ENCODE measurements around the gene ZNF638.
"Not testable (repeated sequence)": the region's sequence is repeated elsewhere in the genome, so short reads cannot be mapped to it uniquely, and the experiment has no call there.

Gene ZNF638

DNA sequence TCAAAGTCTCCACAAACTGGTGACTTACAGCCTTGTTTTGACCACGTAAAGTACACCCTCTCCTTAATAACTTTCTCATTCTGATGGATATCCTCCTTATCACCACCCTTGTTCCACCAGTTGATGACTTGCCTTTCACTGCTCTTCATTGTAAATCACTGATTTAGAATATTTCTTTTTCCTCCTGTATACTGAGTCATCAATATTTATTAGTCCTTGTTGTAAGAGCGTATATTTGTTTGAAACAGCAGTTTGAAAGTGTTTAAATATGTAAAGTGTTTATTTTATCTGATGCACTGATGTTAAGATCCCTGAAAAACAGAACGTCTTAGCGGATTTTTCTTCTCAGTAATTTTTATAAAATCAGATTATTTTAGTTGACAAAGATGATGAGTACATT, 87.6 kb downstream of the ZNF638 start:
- no peaks in the 10 kb centered on the region for H3K27me3 ChIP-seq (ENCODE audit: control insufficient read depth in 5 of 5, insufficient read depth in 4 of 5, low read length in 5 of 5)
- no peak overlapping the region for H3K4me3 ChIP-seq (ENCODE audit: low read depth in 1 of 5, low read length in 5 of 5)
- no peak overlapping the region for H3K27ac ChIP-seq (ENCODE audit: low read depth, low read length)
- no peak overlapping the region for H3K9ac ChIP-seq (ENCODE audit: low read length in 5 of 5)
- H3K9me3 ChIP-seq (ENCODE audit: control insufficient read depth in 5 of 5, low read length in 5 of 5), result no peaks in the 10 kb centered on the region
- peaks cover 10 to 40% (median 17%) of the 10 kb centered on the region in 5 donors for H3K36me3 ChIP-seq (ENCODE audit: control insufficient read depth in 5 of 5, insufficient read depth in 5 of 5, low read length in 5 of 5)
- peaks cover 0 to 12% (median 0%) of the 10 kb centered on the region in 5 donors for H3K4me1 ChIP-seq (ENCODE audit: control insufficient read depth in 5 of 5, insufficient read depth in 5 of 5, low read length in 5 of 5)

DNA sequence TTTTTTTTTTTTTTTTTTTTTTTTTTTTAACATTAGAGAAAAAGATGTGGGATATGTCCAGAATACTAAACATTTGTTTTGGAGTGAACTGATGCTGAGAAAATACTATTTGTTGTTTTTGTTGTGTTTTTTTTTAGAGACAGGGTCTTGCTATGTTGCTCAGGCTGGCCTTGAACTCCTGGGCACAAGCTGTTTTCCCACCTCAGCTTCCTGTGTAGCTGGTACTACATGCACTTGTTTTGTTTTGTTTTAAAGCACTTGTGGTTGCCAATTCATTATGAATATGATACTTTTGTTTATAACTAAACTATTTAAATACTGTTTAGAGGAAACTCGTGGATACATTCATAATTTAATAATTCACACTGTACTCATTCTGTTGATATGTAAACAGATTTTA, 88.4 kb downstream of the ZNF638 start:
- H3K27ac ChIP-seq (ENCODE audit: low read depth, low read length), result no peak overlapping the region
- no peak overlapping the region for H3K4me3 ChIP-seq (ENCODE audit: low read depth in 1 of 5, low read length in 5 of 5)
- no peaks in the 10 kb centered on the region for H3K27me3 ChIP-seq (ENCODE audit: control insufficient read depth in 5 of 5, insufficient read depth in 4 of 5, low read length in 5 of 5)
- no peak overlapping the region for H3K9ac ChIP-seq (ENCODE audit: low read length in 5 of 5)
- H3K36me3 ChIP-seq (ENCODE audit: control insufficient read depth in 5 of 5, insufficient read depth in 5 of 5, low read length in 5 of 5), result peaks cover 10 to 46% (median 23%) of the 10 kb centered on the region in 5 donors
- H3K4me1 ChIP-seq (ENCODE audit: control insufficient read depth in 5 of 5, insufficient read depth in 5 of 5, low read length in 5 of 5), result peaks cover 0 to 12% (median 0%) of the 10 kb centered on the region in 5 donors
- H3K9me3 ChIP-seq (ENCODE audit: control insufficient read depth in 5 of 5, low read length in 5 of 5), result no peaks in the 10 kb centered on the region

DNA sequence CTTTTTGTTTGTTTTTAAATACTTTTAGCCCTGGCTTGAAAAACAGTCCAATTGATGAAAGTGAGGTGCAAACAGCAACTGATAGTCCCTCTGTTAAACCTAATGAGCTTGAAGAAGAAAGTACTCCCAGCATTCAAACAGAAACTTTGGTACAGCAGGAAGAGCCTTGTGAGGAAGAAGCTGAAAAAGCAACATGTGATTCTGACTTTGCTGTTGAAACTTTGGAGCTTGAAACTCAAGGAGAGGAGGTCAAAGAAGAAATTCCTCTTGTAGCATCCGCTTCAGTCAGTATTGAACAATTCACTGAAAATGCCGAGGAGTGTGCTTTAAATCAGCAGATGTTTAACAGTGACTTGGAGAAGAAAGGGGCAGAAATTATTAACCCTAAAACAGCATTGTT, 91.2 kb downstream of the ZNF638 start:
- H3K27me3 ChIP-seq (ENCODE audit: control insufficient read depth in 5 of 5, insufficient read depth in 4 of 5, low read length in 5 of 5), result no peaks in the 10 kb centered on the region
- peaks cover 20 to 62% (median 40%) of the 10 kb centered on the region in 5 donors for H3K36me3 ChIP-seq (ENCODE audit: control insufficient read depth in 5 of 5, insufficient read depth in 5 of 5, low read length in 5 of 5)
- H3K4me3 ChIP-seq (ENCODE audit: low read depth in 1 of 5, low read length in 5 of 5), result no peak overlapping the region
- no peak overlapping the region for H3K9ac ChIP-seq (ENCODE audit: low read length in 5 of 5)
- H3K27ac ChIP-seq (ENCODE audit: low read depth, low read length), result no peak overlapping the region
- H3K9me3 ChIP-seq (ENCODE audit: control insufficient read depth in 5 of 5, low read length in 5 of 5), result no peaks in the 10 kb centered on the region
- peaks cover 0 to 11% (median 0%) of the 10 kb centered on the region in 5 donors for H3K4me1 ChIP-seq (ENCODE audit: control insufficient read depth in 5 of 5, insufficient read depth in 5 of 5, low read length in 5 of 5)

DNA sequence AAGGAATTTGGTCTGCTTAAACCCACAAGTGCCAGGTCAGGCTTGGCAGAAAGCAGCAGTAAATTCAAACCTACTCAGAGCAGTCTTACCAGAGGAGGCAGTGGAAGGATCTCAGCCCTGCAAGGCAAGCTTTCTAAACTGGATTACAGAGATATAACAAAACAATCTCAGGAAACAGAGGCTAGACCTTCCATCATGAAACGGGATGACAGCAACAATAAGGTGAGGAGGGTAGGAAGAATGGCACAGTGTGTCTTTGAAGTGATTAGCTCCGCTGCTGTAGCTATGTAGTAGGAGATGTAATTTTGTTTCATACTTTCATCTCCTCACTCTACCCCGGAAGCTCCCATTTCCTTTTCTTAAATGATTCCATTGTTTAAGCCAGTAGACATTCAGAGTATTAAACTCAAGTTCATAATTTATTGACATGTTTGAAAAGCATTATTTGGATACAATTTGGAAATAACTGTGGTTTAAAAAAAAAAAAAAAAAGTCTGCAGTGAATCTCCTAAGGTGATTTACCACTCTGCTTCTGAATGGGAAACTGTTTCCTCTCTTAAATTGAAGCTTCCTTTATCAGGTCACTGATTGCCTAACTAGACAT, 92.3 kb downstream of the ZNF638 start:
- H3K9me3 ChIP-seq (ENCODE audit: control insufficient read depth in 5 of 5, low read length in 5 of 5), result no peaks in the 10 kb centered on the region

DNA sequence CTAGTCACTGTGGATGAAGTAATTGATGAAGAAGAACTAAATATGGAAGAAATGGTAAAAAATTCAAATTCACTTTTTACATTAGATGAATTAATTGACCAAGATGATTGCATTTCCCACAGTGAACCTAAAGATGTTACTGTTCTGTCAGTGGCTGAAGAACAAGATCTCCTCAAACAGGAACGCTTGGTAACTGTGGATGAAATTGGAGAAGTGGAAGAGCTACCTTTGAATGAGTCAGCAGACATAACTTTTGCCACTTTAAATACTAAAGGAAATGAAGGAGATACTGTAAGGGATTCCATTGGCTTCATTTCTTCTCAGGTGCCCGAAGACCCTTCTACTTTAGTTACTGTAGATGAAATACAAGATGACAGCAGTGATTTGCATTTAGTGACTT, 95.1 kb downstream of the ZNF638 start:
- Histone ChIP-seq H3K9ac (ENCODE audit: low read length in 5 of 5) (no peak overlapping the region), H3K36me3 (ENCODE audit: control insufficient read depth in 5 of 5, insufficient read depth in 5 of 5, low read length in 5 of 5) (peaks cover 48 to 65% (median 57%) of the 10 kb centered on the region in 5 donors), H3K4me3 (ENCODE audit: low read depth in 1 of 5, low read length in 5 of 5) (no peak overlapping the region), H3K9me3 (ENCODE audit: control insufficient read depth in 5 of 5, low read length in 5 of 5) (no peaks in the 10 kb centered on the region), H3K27me3 (ENCODE audit: control insufficient read depth in 5 of 5, insufficient read depth in 4 of 5, low read length in 5 of 5) (no peaks in the 10 kb centered on the region), H3K27ac (ENCODE audit: low read depth, low read length) (no peak overlapping the region), H3K4me1 (ENCODE audit: control insufficient read depth in 5 of 5, insufficient read depth in 5 of 5, low read length in 5 of 5) (peaks cover 0 to 10% (median 0%) of the 10 kb centered on the region in 5 donors)

More for the DNA sequence above, 92.3 kb downstream of the ZNF638 start:
- H3K27ac ChIP-seq (ENCODE audit: low read depth, low read length), result no peak overlapping the region
- H3K36me3 ChIP-seq (ENCODE audit: control insufficient read depth in 5 of 5, insufficient read depth in 5 of 5, low read length in 5 of 5), result peaks cover 28 to 66% (median 45%) of the 10 kb centered on the region in 5 donors
- no peak overlapping the region for H3K4me3 ChIP-seq (ENCODE audit: low read depth in 1 of 5, low read length in 5 of 5)
- H3K9ac ChIP-seq (ENCODE audit: low read length in 5 of 5), result peak overlapping the region in 1 of 5 donors; percentile 42
- no peaks in the 10 kb centered on the region for H3K27me3 ChIP-seq (ENCODE audit: control insufficient read depth in 5 of 5, insufficient read depth in 4 of 5, low read length in 5 of 5)
- H3K4me1 ChIP-seq (ENCODE audit: control insufficient read depth in 5 of 5, insufficient read depth in 5 of 5, low read length in 5 of 5), result peaks cover 0 to 10% (median 0%) of the 10 kb centered on the region in 5 donors

DNA sequence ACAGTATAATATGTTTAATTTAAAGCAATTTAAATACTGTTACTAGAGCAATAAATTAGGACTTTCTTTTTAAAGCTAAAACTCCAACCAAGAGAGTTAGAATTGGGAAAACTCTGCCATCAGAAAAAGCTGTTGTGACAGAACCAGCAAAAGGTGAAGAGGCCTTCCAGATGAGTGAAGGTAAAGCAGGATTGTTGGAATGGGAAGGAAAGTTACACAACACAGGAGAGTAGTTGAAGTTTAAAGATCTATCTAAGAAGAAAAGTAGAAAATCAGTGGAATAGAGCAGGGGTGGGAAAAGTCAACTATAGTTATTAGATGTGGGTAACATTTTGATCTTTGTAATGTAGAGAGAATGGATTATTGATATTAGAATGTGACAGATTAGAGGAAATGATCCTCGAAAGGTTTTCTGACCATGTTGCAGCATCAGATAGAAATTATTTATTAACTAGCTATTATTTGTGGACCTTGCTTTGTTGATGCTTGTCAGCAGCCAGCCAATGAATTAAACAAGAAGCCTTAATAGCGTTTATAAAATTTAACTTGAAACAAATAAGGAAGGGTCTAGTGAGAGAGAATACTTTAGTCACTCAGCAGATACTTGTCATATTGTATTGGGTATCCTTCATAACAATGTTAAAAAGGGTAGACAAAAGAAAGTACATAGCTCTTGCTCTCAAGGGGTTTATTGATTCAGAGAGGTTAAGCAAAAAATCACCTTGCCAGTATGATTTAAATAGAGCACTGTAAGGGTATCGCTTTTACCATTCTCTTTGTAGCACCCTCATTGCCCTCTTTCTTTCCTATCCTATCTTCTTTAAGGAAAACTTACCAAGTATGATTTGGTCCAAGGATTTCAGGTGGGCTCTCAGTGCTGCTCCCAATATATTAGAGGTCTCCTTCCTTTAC, 97.1 kb downstream of the ZNF638 start:
- H3K27ac ChIP-seq (ENCODE audit: low read depth, low read length), result no peak overlapping the region
- H3K4me1 ChIP-seq (ENCODE audit: control insufficient read depth in 5 of 5, insufficient read depth in 5 of 5, low read length in 5 of 5), result peaks cover 0 to 2% (median 0%) of the 10 kb centered on the region in 5 donors
- no peak overlapping the region for H3K4me3 ChIP-seq (ENCODE audit: low read depth in 1 of 5, low read length in 5 of 5)
- H3K9me3 ChIP-seq (ENCODE audit: control insufficient read depth in 5 of 5, low read length in 5 of 5), result no peaks in the 10 kb centered on the region
- H3K9ac ChIP-seq (ENCODE audit: low read length in 5 of 5), result no peak overlapping the region
- peaks cover 59 to 68% (median 65%) of the 10 kb centered on the region in 5 donors for H3K36me3 ChIP-seq (ENCODE audit: control insufficient read depth in 5 of 5, insufficient read depth in 5 of 5, low read length in 5 of 5)
- no peaks in the 10 kb centered on the region for H3K27me3 ChIP-seq (ENCODE audit: control insufficient read depth in 5 of 5, insufficient read depth in 4 of 5, low read length in 5 of 5)

DNA sequence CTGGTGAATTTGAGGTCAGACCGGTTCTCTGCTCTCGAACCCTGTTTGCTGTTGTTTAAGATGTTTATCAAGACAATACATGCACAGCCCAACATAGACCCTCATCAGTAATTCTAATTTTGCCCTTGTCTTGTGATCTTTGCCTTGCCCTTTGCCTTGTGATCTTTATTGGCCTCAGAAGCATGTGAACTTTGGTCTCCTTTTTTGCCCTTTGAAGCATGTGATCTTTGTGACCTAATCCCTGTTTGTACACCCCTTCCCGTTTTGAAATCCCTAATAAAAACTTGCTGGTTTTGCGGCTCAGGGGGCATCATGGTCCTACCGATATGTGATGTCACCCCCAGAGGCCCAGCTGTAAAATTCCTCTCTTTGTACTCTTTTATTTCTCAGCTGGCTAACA, 113.6 kb downstream of the ZNF638 start:
- not testable (repeated sequence) for H3K4me1 ChIP-seq (ENCODE audit: control insufficient read depth in 5 of 5, insufficient read depth in 5 of 5, low read length in 5 of 5); H3K27me3 ChIP-seq (ENCODE audit: control insufficient read depth in 5 of 5, insufficient read depth in 4 of 5, low read length in 5 of 5); H3K4me3 ChIP-seq (ENCODE audit: low read depth in 1 of 5, low read length in 5 of 5); H3K9me3 ChIP-seq (ENCODE audit: control insufficient read depth in 5 of 5, low read length in 5 of 5); H3K9ac ChIP-seq (ENCODE audit: low read length in 5 of 5); H3K27ac ChIP-seq (ENCODE audit: low read depth, low read length)
- peaks cover 0 to 21% (median 10%) of the 10 kb centered on the region in 5 donors for H3K36me3 ChIP-seq (ENCODE audit: control insufficient read depth in 5 of 5, insufficient read depth in 5 of 5, low read length in 5 of 5)

DNA sequence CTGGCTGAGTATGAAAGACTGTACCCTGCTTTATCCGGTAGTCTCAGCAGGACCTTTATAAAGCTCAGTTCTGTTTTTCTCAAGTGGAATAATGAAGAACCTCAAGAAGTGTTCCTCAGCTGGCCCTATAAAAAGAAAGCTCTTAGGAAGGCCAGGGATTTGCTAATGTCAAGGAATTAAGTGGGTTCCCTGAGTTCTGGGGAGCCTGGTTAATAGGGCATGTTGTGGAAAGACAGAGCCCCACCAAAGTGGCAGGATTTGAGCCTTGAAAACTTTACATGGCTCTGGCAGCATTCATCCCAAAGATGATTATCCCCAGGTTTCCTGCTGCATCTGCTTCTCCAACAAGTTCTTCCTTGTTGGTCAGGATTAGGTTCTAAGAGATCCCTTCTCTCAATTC, 114.9 kb downstream of the ZNF638 start:
- no peaks in the 10 kb centered on the region for H3K27me3 ChIP-seq (ENCODE audit: control insufficient read depth in 5 of 5, insufficient read depth in 4 of 5, low read length in 5 of 5)
- H3K9me3 ChIP-seq (ENCODE audit: control insufficient read depth in 5 of 5, low read length in 5 of 5), result no peaks in the 10 kb centered on the region
- peaks cover 0 to 15% (median 7%) of the 10 kb centered on the region in 5 donors for H3K36me3 ChIP-seq (ENCODE audit: control insufficient read depth in 5 of 5, insufficient read depth in 5 of 5, low read length in 5 of 5)
- no peak overlapping the region for H3K27ac ChIP-seq (ENCODE audit: low read depth, low read length)
- no peak overlapping the region for H3K4me3 ChIP-seq (ENCODE audit: low read depth in 1 of 5, low read length in 5 of 5)
- peaks cover 0 to 1% (median 0%) of the 10 kb centered on the region in 5 donors for H3K4me1 ChIP-seq (ENCODE audit: control insufficient read depth in 5 of 5, insufficient read depth in 5 of 5, low read length in 5 of 5)
- no peak overlapping the region for H3K9ac ChIP-seq (ENCODE audit: low read length in 5 of 5)

DNA sequence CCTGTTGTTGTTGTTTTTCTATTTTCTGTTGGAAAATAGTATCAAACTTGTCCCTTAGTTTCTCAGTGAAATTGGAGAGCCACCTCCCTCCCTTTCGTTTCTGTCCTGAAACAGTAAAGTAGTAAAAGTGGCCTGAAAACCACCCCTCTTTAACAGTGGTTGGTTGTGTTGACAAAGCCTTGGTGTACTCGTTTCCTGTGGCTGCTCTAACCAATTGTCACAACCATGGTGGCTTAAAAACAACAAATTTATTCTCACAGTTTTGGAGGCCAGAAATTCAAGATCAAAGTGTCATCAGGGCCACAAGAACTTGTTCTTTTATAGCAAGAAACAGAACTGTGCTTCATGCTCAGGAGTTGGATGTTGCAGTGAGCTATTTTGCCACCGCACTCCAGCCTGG, 117.8 kb downstream of the ZNF638 start:
- Histone ChIP-seq H3K27me3 (ENCODE audit: control insufficient read depth in 5 of 5, insufficient read depth in 4 of 5, low read length in 5 of 5) (peaks cover under 1 to 9% (median 3%) of the 10 kb centered on the region in 5 donors), H3K9ac (ENCODE audit: low read length in 5 of 5) (no peak overlapping the region), H3K4me3 (ENCODE audit: low read depth in 1 of 5, low read length in 5 of 5) (no peak overlapping the region), H3K4me1 (ENCODE audit: control insufficient read depth in 5 of 5, insufficient read depth in 5 of 5, low read length in 5 of 5) (peaks cover 1 to 21% (median 13%) of the 10 kb centered on the region in 5 donors), H3K36me3 (ENCODE audit: control insufficient read depth in 5 of 5, insufficient read depth in 5 of 5, low read length in 5 of 5) (no peaks in the 10 kb centered on the region), H3K9me3 (ENCODE audit: control insufficient read depth in 5 of 5, low read length in 5 of 5) (no peaks in the 10 kb centered on the region), H3K27ac (ENCODE audit: low read depth, low read length) (no peak overlapping the region)

DNA sequence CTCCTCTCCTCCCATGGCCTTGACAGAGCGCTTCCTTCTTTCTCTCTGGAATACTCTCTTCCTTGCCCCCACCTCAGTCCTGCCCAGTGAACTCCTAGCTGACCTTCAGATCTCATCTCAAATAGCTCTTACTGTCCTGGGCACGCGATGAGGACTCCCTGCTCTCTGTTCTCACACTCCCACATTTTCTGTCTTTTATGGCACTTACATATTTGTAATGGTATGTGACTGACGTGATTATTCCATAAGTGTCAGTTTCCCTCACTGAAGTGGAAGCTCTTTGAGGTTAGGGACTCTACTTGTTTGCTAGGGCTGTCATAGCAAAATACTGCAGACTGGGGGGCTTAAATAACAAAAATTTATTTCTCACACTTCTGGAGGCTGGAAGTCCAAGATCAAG, 120.1 kb downstream of the ZNF638 start:
- no peak overlapping the region for H3K27ac ChIP-seq (ENCODE audit: low read depth, low read length)
- H3K4me3 ChIP-seq (ENCODE audit: low read depth in 1 of 5, low read length in 5 of 5), result no peak overlapping the region
- H3K27me3 ChIP-seq (ENCODE audit: control insufficient read depth in 5 of 5, insufficient read depth in 4 of 5, low read length in 5 of 5), result peaks cover 10 to 20% (median 15%) of the 10 kb centered on the region in 5 donors
- peaks cover 1 to 41% (median 23%) of the 10 kb centered on the region in 5 donors for H3K4me1 ChIP-seq (ENCODE audit: control insufficient read depth in 5 of 5, insufficient read depth in 5 of 5, low read length in 5 of 5)
- H3K36me3 ChIP-seq (ENCODE audit: control insufficient read depth in 5 of 5, insufficient read depth in 5 of 5, low read length in 5 of 5), result no peaks in the 10 kb centered on the region
- no peak overlapping the region for H3K9ac ChIP-seq (ENCODE audit: low read length in 5 of 5)
- no peaks in the 10 kb centered on the region for H3K9me3 ChIP-seq (ENCODE audit: control insufficient read depth in 5 of 5, low read length in 5 of 5)
